ENCODE measurements around the gene TNF.

Gene TNF

GRCh38 chr6:31535538-31536324 is 39.6 kb upstream of the TNF start:
- Mint-ChIP-seq H3K4me3 (no peak overlapping the region), H3K4me1 (ENCODE audit: low read depth) (peaks cover 38% of the 10 kb centered on the region), H3K27me3 (ENCODE audit: low read depth) (no peaks in the 10 kb centered on the region), H3K36me3 (ENCODE audit: low read depth) (peaks cover 87% of the 10 kb centered on the region), H3K27ac (no peak overlapping the region), H3K9me3 (no peaks in the 10 kb centered on the region)
- no peak for DNase-seq (ENCODE audit: low spot score)

GRCh38 chr6:31538805-31539400 is 36.5 kb upstream of the TNF start:
- Mint-ChIP-seq H3K4me1 (ENCODE audit: low read depth) (peaks cover 43% of the 10 kb centered on the region), H3K27ac (peak overlapping the region; percentile 6), H3K9me3 (no peaks in the 10 kb centered on the region), H3K36me3 (ENCODE audit: low read depth) (peaks cover 67% of the 10 kb centered on the region), H3K27me3 (ENCODE audit: low read depth) (no peaks in the 10 kb centered on the region), H3K4me3 (peak overlapping the region; percentile 95)
- no peak for DNase-seq (ENCODE audit: low spot score)

DNA sequence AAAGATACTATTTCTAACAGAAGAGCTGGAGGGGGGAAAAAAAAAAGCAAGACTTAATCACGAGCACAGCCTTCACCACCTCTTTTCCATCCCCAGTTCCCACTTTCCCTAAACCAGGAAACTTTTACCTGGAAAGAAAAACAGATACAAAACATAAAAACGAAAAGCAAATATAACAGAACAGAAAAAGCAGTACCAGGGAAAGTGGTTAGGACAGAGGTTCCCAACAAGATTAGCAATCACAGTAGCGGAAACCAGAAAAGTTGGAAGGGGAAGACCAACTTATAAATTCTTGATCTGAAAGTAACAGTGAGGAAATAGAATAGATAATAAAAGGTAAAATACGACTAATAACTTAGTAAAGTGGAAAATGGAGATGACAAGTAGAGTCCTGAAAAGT is 34.7 kb upstream of the TNF start:
- H3K27ac Mint-ChIP-seq, result peak overlapping the region; percentile 92
- H3K27me3 Mint-ChIP-seq (ENCODE audit: low read depth), result no peaks in the 10 kb centered on the region
- no peaks in the 10 kb centered on the region for H3K9me3 Mint-ChIP-seq
- no peak for DNase-seq (ENCODE audit: low spot score)
- H3K4me3 Mint-ChIP-seq, result peak overlapping the region; percentile 95
- H3K36me3 Mint-ChIP-seq (ENCODE audit: low read depth), result peaks cover 52% of the 10 kb centered on the region
- H3K4me1 Mint-ChIP-seq (ENCODE audit: low read depth), result peaks cover 45% of the 10 kb centered on the region

- peaks cover 46% of the 10 kb centered on the region for H3K36me3 Mint-ChIP-seq (ENCODE audit: low read depth)
- peak overlapping the region; percentile 95 for H3K4me3 Mint-ChIP-seq
- no peaks in the 10 kb centered on the region for H3K9me3 Mint-ChIP-seq
- H3K4me1 Mint-ChIP-seq (ENCODE audit: low read depth), result peaks cover 43% of the 10 kb centered on the region
- H3K27me3 Mint-ChIP-seq (ENCODE audit: low read depth), result no peaks in the 10 kb centered on the region
- DNase-seq (ENCODE audit: low spot score), result peak; percentile 52
- peak overlapping the region; percentile 92 for H3K27ac Mint-ChIP-seq
These were observed 34.2 kb upstream of the TNF start for GRCh38 chr6:31541059-31541657.

GRCh38 chr6:31541658-31542521 is 33.5 kb upstream of the TNF start, which contains the start of gene DDX39B:
TSS of gene DDX39B (minus strand) at chr6:31542003. CDS start at chr6:31540532, 1,471 bp downstream.
- H3K36me3 Mint-ChIP-seq (ENCODE audit: low read depth), result peaks cover 39% of the 10 kb centered on the region
- peak within 1 kb of the TSS; percentile 92 for H3K27ac Mint-ChIP-seq
- H3K27me3 Mint-ChIP-seq (ENCODE audit: low read depth), result no peaks in the 10 kb centered on the region

DNA sequence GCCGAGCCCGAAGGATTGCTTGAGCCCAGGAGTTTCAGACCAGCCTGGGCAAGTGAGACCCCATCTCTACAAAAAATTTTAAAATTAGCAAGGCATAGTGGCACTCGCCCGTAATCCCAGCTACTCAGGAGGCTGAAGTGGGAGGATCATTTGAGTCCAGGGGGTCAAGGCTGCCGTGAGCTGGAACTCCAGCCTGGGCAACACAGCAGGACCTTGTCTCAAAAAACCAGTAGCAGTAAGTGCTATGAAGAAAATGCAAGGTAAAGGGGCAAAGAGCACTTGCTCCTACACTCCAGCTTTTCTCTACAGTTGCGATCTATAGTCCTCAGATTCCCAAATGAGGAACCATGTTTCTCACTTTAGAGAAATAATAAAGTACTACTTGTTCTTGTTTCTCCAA is 31.7 kb upstream of the TNF start:
- no peak overlapping the region for H3K4me3 Mint-ChIP-seq
- peaks cover 50% of the 10 kb centered on the region for H3K4me1 Mint-ChIP-seq (ENCODE audit: low read depth)
- H3K27ac Mint-ChIP-seq, result no peak overlapping the region
- DNase-seq (ENCODE audit: low spot score), result no peak
- no peaks in the 10 kb centered on the region for H3K27me3 Mint-ChIP-seq (ENCODE audit: low read depth)
- H3K9me3 Mint-ChIP-seq, result no peaks in the 10 kb centered on the region
- H3K36me3 Mint-ChIP-seq (ENCODE audit: low read depth), result peaks cover 28% of the 10 kb centered on the region

More at GRCh38 chr6:31541658-31542521, 33.5 kb upstream of the TNF start, which contains the start of gene DDX39B:
- peaks cover 44% of the 10 kb centered on the region for H3K4me1 Mint-ChIP-seq (ENCODE audit: low read depth)
- DNase-seq (ENCODE audit: low spot score), result peak; percentile 93
- no peaks in the 10 kb centered on the region for H3K9me3 Mint-ChIP-seq
- H3K4me3 Mint-ChIP-seq, result peak within 1 kb of the TSS; percentile 95

DNA sequence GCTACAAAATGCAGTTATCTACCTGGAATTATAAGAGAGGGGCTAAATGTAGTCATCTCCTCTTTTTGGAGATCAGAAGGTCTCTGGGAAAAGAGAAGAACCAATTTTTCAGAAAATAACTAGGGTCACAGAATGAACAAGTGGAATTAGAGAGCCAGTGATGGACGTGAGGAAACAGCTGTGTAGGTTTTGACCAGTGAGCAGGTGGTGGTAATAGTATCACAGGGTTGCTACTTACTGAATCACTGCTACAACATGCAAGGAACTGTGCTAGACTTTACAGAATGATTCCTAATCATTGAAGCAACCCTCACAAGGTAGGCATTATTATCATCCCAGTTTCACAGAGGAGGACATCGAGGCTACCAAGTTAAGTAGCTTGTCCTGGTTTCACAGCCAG is 30.7 kb upstream of the TNF start:
- no peaks in the 10 kb centered on the region for H3K9me3 Mint-ChIP-seq
- H3K27me3 Mint-ChIP-seq (ENCODE audit: low read depth), result no peaks in the 10 kb centered on the region
- no peak overlapping the region for H3K27ac Mint-ChIP-seq
- DNase-seq (ENCODE audit: low spot score), result no peak
- peaks cover 23% of the 10 kb centered on the region for H3K36me3 Mint-ChIP-seq (ENCODE audit: low read depth)
- H3K4me1 Mint-ChIP-seq (ENCODE audit: low read depth), result peaks cover 45% of the 10 kb centered on the region
- H3K4me3 Mint-ChIP-seq, result no peak overlapping the region

- Mint-ChIP-seq H3K27ac (peak overlapping the region; percentile 14), H3K36me3 (ENCODE audit: low read depth) (peaks cover 17% of the 10 kb centered on the region), H3K27me3 (ENCODE audit: low read depth) (no peaks in the 10 kb centered on the region), H3K9me3 (no peaks in the 10 kb centered on the region), H3K4me3 (no peak overlapping the region), H3K4me1 (ENCODE audit: low read depth) (peaks cover 40% of the 10 kb centered on the region)
- no peak for DNase-seq (ENCODE audit: low spot score)
These were observed 30.1 kb upstream of the TNF start for GRCh38 chr6:31545291-31545690.

DNA sequence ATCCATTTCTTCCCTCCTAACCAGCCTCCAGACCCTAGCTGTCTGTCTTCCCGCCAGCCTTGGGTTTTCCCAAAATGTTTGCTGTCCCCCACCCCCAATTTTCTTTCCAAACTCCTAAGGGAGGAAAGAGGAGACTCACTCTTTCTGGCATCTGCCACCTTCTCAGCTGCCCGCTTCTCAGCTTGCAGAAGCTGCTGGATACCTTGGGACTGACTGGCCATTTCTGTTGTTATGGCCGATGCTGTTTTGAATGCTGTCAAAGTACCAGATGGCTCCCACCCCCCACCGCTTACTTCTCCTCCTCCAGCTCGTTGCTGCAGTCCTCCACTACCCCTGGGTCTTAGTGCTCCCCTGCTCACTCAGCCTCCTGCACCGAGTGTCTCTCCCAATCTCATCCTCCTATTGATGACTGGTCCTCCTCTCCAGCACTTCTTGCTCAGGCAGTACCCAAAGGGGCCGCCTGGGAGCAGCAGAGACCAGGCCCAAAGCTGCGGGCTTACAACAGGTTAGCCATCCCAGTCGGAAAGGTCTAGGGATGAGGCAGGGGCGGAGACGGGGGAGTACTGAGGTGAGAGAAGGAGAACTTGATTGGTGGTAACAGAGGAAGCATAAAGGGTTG is 28.9 kb upstream of the TNF start, which contains the start of gene ATP6V1G2:
Gene ATP6V1G2 (minus strand): TSS at position 270 of the 619 bp plus-strand sequence. CDS start 49 bp downstream, at position 221.
- no peaks in the 10 kb centered on the region for H3K27me3 Mint-ChIP-seq (ENCODE audit: low read depth)
- peaks cover 39% of the 10 kb centered on the region for H3K4me1 Mint-ChIP-seq (ENCODE audit: low read depth)
- peaks cover 13% of the 10 kb centered on the region for H3K36me3 Mint-ChIP-seq (ENCODE audit: low read depth)
- DNase-seq (ENCODE audit: low spot score), result peak; percentile 89
- H3K27ac Mint-ChIP-seq, result peak within 1 kb of the TSS; percentile 92
- no peaks in the 10 kb centered on the region for H3K9me3 Mint-ChIP-seq
- peak within 1 kb of the TSS; percentile 78 for H3K4me3 Mint-ChIP-seq

DNA sequence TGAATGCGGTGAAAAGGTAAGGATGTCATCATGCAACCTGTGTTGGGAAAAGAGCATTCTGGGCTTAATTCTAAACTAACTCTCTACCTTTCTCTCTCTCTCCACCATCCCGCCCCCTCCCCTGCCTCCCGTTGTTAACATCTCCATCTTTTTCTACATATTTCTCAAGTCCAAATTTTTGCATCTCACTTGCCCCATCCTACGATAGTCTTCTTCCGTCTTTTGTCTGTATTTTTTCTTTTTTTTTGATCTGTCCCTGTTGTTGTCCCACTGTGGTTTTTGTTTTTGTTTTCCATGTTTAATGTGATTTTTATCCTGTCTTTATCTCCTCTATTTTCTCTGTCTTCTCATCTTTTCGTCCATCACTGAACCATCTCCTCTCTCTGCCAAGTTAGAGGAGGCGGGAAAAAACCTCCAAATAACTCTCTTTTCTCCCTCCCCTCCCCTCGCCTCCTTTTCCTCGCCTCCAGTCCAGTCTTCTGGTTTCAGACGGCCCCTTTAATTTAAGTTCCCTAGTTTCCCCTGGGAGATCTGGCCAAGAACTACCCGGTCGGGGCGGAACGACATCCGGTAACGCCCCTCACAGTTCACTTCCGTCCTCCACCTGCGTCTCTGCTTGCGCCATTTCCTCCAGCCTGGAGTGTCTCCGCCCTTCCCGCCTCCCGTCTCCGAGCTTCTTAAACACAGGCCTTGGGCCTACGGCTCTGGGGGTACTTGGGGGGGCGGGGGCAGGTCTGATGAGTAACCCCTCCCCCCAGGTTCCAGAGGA is 28.2 kb upstream of the TNF start, which contains the start of gene NFKBIL1:
Gene NFKBIL1 (plus strand): TSS at position 651 of the 769 bp plus-strand sequence. CDS start 87 bp downstream, at position 738.
- no peaks in the 10 kb centered on the region for H3K9me3 Mint-ChIP-seq
- H3K36me3 Mint-ChIP-seq (ENCODE audit: low read depth), result peaks cover 13% of the 10 kb centered on the region
- peaks cover 38% of the 10 kb centered on the region for H3K4me1 Mint-ChIP-seq (ENCODE audit: low read depth)
- H3K27me3 Mint-ChIP-seq (ENCODE audit: low read depth), result no peaks in the 10 kb centered on the region
- H3K4me3 Mint-ChIP-seq, result peak within 1 kb of the TSS; percentile 78
- peak within 1 kb of the TSS; percentile 92 for H3K27ac Mint-ChIP-seq
- peak; percentile 92 for DNase-seq (ENCODE audit: low spot score)

DNA sequence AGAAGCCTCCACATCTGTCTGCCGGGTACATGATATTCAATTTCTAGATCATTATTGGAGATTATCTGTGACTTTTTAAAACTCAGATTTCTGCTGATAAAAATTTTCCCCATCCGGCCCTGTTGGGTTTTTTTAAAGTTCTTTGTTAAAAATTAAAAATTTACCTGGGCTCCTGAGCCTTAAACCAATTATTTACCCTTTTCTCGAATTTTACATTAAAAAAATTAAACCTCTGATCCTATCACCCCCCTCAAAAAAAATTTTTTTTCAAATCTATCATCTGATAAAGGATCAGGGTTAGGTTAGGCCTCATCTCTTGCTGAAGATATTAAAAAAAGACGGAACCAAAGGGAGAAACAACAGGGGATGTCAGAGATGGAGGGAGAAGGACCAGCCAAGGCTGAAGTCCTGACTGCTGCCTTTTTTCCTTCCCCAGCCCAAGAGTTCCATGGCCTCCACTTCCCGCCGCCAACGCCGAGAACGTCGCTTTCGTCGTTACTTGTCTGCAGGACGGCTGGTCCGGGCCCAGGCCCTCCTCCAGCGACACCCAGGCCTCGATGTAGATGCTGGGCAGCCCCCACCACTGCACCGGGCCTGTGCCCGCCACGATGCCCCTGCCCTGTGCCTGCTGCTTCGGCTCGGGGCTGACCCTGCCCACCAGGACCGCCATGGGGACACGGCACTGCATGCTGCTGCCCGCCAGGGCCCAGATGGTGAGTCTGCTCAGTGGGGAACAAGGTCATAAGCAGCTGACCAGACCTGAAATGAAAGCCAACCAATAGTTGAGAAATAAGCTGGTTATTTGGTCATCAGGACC is 27.4 kb upstream of the TNF start:
- peak overlapping the region; percentile 78 for H3K4me3 Mint-ChIP-seq
- H3K4me1 Mint-ChIP-seq (ENCODE audit: low read depth), result peaks cover 34% of the 10 kb centered on the region
- no peaks in the 10 kb centered on the region for H3K9me3 Mint-ChIP-seq
- H3K27ac Mint-ChIP-seq, result peak overlapping the region; percentile 92
- no peaks in the 10 kb centered on the region for H3K27me3 Mint-ChIP-seq (ENCODE audit: low read depth)
- H3K36me3 Mint-ChIP-seq (ENCODE audit: low read depth), result peaks cover 15% of the 10 kb centered on the region
- no peak for DNase-seq (ENCODE audit: low spot score)

- Mint-ChIP-seq H3K4me1 (ENCODE audit: low read depth) (peaks cover 31% of the 10 kb centered on the region), H3K36me3 (ENCODE audit: low read depth) (peaks cover 17% of the 10 kb centered on the region), H3K4me3 (peak overlapping the region; percentile 78), H3K27me3 (ENCODE audit: low read depth) (no peaks in the 10 kb centered on the region), H3K9me3 (no peaks in the 10 kb centered on the region), H3K27ac (no peak overlapping the region)
- DNase-seq (ENCODE audit: low spot score), result no peak
These were observed 26.9 kb upstream of the TNF start for GRCh38 chr6:31548544-31548873.
